Panc1 (cell line): ENCODE results near the gene KISS1R. TPM values are rescaled to one million over a fixed set of nuclear protein-coding genes. Genes with fewer than 3 reads are reported as not detected.

Experiments used
- ATAC-seq: fragments of 200-7000 bp; cut with Tn5 transposase; 2 replicates; pipeline ENCODE4 v1.9.1; 2020; ENCODE audit warnings: mild to moderate bottlenecking, moderate library complexity
- BruUV-seq: library from RNA; stranded (reverse); fragments of 400-500 nt; replicated peaks from 2 replicates; lab custom pipeline; 2021; lab: Mats Ljungman, UMichigan
- CTCF ChIA-PET: fragments of 300-600 bp; sonication (Branson Sonifier 250); formaldehyde crosslinking; loops from one replicate; lab custom pipeline; 2022; ENCODE audit warnings: antibody characterized with exemption; lab: Charles Lee
- POLR2A ChIA-PET: fragments of 300-600 bp; sonication (Branson Sonifier 250); formaldehyde crosslinking; loops from one replicate; lab custom pipeline; 2022; ENCODE audit warnings: antibody characterized with exemption; lab: Charles Lee
- DNase-seq: peaks from one replicate; pipeline ENCODE4 v3.0.0-alpha.2; 2010; ENCODE audit warnings: low read depth, low spot score
- H3K27ac ChIP-seq: 2 replicates; pipeline ENCODE4 v1.5.1; 2011; ENCODE audit warnings: mild to moderate bottlenecking, low read length, inconsistent platforms
- H3K27me3 ChIP-seq: fragments of 200-500 bp; sonication (Bioruptor generic); 2 replicates; pipeline ENCODE4 v1.6.0; 2014; ENCODE audit warnings: low read length, inconsistent platforms; ENCODE audit not compliant: control insufficient read depth, insufficient read depth
- H3K36me3 ChIP-seq: fragments of 200-500 bp; sonication (Bioruptor generic); 2 replicates; pipeline ENCODE4 v1.5.1; 2014; ENCODE audit warnings: inconsistent platforms, mild to moderate bottlenecking, low read length, moderate library complexity; ENCODE audit not compliant: control insufficient read depth, insufficient read depth
- H3K4me1 ChIP-seq: 2 replicates; pipeline ENCODE4 v1.5.1; 2011; ENCODE audit warnings: inconsistent platforms, mild to moderate bottlenecking, low read length, moderate library complexity; ENCODE audit not compliant: control insufficient read depth, insufficient read depth
- H3K4me3 ChIP-seq, 2 experiments: 2 replicates each; pipeline ENCODE4 v1.5.1; 2011 to 2012; ENCODE audit warnings: low read depth in 2 of 2, low read length in 2 of 2, mild to moderate bottlenecking in 2 of 2, inconsistent platforms in 1 of 2, moderate library complexity in 1 of 2
- H3K9me3 ChIP-seq: fragments of 200-500 bp; sonication (Bioruptor generic); 2 replicates; pipeline ENCODE4 v1.5.1; 2014; ENCODE audit warnings: low read depth, mild to moderate bottlenecking, inconsistent platforms, low read length, moderate library complexity; ENCODE audit not compliant: control insufficient read depth, insufficient read depth
- CTCF ChIP-seq: fragments of 450-650 bp; IDR thresholded peaks from 2 replicates; pipeline ENCODE4 v1.5.1; 2017; ENCODE audit warnings: mild to moderate bottlenecking
- POLR2AphosphoS5 ChIP-seq: IDR thresholded peaks from 2 replicates; pipeline ENCODE4 v1.6.1; 2012; ENCODE audit warnings: mild to moderate bottlenecking, low read depth, low read length, moderate library complexity
- REST ChIP-seq, 2 experiments: IDR thresholded peaks; 2 replicates each; pipeline ENCODE4 v1.6.1; 2011 to 2012; ENCODE audit warnings: low read depth in 2 of 2, control low read depth in 1 of 2, low read length in 1 of 2, mild to moderate bottlenecking in 1 of 2, moderate library complexity in 1 of 2; ENCODE audit not compliant: insufficient read depth in 1 of 2
- SIN3A ChIP-seq: IDR thresholded peaks from 2 replicates; pipeline ENCODE4 v1.6.1; 2012; ENCODE audit warnings: low read depth, mild to moderate bottlenecking, low read length, moderate library complexity, borderline replicate concordance; ENCODE audit not compliant: insufficient read depth
- TCF7L2 ChIP-seq: IDR thresholded peaks from 2 replicates; pipeline ENCODE4 v1.6.1; 2011; ENCODE audit warnings: mild to moderate bottlenecking, low read depth, low read length, inconsistent platforms
- in situ Hi-C: cut with HindIII; loops from 2 replicates; pipeline ENCODE4 v1.10.0; 2016; ENCODE audit warnings: low sequenced_read_pairs, low pct_unique_long_range_greater_than_20kb
- intact Hi-C: fragments of 100-400 bp; cut with micrococcal nuclease; formaldehyde crosslinking; loops from one replicate; pipeline ENCODE4 v1.10.0; 2022; ENCODE audit not compliant: unreplicated experiment
- total RNA-seq: library from RNA; stranded (reverse); gene quantifications from one replicate; pipeline ENCODE4 v1.2.1, GENCODE V29; 2021; ENCODE audit not compliant: unreplicated experiment

KISS1R gene
- total RNA-seq, 1 experiment from 2014 or later, result 0.92 TPM

- BruUV-seq, result no TSS peak
These were observed 22.8 kb downstream of the KISS1R start for GRCh38 chr19:939922-940321.

GRCh38 chr19:940591-941291 lies 23.6 kb downstream of the KISS1R start:
- H3K27ac ChIP-seq, result peak overlapping the region; percentile 61; the same call in 1 of the 2 replicates
- no peaks in the 10 kb centered on the region for H3K36me3 ChIP-seq
- CTCF ChIA-PET, result no interaction called here
- intact Hi-C loops, result no loop called here
- BruUV-seq, result no TSS peak
- H3K27me3 ChIP-seq, result no peaks in the 10 kb centered on the region
- ATAC-seq (peak; percentile 81), DNase-seq (no peak)
- peak overlapping the region; percentile 13 to 24; a peak in 2 of 4 replicates for H3K4me3 ChIP-seq
- H3K9me3 ChIP-seq, result no peaks in the 10 kb centered on the region
- peaks cover 5% of the 10 kb centered on the region for H3K4me1 ChIP-seq
- TF ChIP-seq POLR2AphosphoS5, result no peak
- TF ChIP-seq REST (IDR thresholded peaks at IDR 0.05; ENCODE audit: insufficient read depth in 1 of 2, low read depth in 2 of 2, low read length in 1 of 2), result no peak
- TF ChIP-seq CTCF, result no peak
- TF ChIP-seq SIN3A, result no peak
- TF ChIP-seq TCF7L2, result no peak
- POLR2A ChIA-PET, result no interaction called here
- in situ Hi-C loops, result no loop called here

More at GRCh38 chr19:939922-940321, 22.8 kb downstream of the KISS1R start:
- Histone ChIP-seq H3K36me3 (no peaks in the 10 kb centered on the region), H3K4me1 (peaks cover 7% of the 10 kb centered on the region), H3K27me3 (no peaks in the 10 kb centered on the region), H3K9me3 (no peaks in the 10 kb centered on the region), H3K27ac (0 out of 2 replicates have a peak overlapping the region, but pooled peaks have one; percentile 61), H3K4me3 (no peak overlapping the region)
- CTCF ChIA-PET, result no interaction called here
- POLR2A ChIA-PET, result no interaction called here
- TF ChIP-seq TCF7L2, result no peak
- no peak for TF ChIP-seq POLR2AphosphoS5
- no peak for TF ChIP-seq CTCF
- no peak for TF ChIP-seq REST (IDR thresholded peaks at IDR 0.05; ENCODE audit: insufficient read depth in 1 of 2, low read depth in 2 of 2, low read length in 1 of 2)
- DNase-seq (no peak), ATAC-seq (no peak)
- intact Hi-C loops (no loop called here), in situ Hi-C loops (no loop called here)
